ENCODE measurements around the gene UROC1. TPM values are rescaled to one million over a fixed set of nuclear protein-coding genes. Genes with fewer than 3 reads are reported as not detected.

UROC1 gene
- total and polyA plus RNA-seq, 2 of the 13 experiments (the other 11 are each of a cell fraction or from before 2014, with no cell fraction given) = 0.71 to 1.3 TPM

DNA sequence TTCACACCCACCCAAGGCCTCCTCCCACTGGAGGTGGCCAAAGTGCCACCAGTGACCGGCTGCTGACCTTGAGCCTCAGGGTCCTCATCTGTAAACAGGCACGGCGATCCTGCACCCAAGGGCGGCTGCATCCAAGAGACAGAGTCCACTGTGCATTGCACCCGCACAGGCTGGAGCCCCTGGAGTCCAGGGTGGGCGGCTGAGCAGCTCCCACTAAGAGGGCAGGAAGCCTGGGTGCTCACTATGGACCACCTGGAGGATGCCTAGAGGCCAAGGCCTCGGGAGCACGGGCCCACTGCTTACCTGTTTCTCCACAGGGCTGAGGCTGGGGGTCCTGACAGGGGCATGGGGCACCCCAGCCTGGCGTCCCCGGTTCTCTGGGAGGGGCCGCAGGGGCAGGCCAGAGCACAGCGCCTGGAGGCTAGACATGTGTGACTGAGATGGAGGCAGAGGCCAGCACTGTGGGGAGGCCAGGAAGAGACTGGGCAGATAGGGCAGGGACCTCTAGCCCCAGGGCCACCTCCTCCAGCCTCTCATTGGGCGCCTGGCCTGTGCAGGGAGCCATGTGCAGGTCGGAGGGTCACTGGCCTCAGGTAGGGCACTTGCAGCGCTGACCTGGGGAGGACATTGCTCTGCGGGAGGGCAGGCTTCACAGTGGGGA lies at the start of gene UROC1 (continued):
- TF ChIP-seq, protein P1, sequence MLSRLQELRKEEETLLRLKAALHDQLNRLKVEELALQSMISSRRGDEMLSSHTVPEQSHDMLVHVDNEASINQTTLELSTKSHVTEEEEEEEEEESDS (CRISPR knock-in tag; IDR thresholded peaks at IDR 0.05; ENCODE audit: borderline replicate concordance) = peak; percentile 30; the same call in 1 of the 2 replicates
- TF ChIP-seq FOXO1 (CRISPR knock-in tag; IDR thresholded peaks at IDR 0.05) = peak; percentile 87
- TF ChIP-seq ZNF460 (CRISPR knock-in tag; IDR thresholded peaks at IDR 0.05; ENCODE audit: borderline replicate concordance) = no peak
- TF ChIP-seq, protein P2, sequence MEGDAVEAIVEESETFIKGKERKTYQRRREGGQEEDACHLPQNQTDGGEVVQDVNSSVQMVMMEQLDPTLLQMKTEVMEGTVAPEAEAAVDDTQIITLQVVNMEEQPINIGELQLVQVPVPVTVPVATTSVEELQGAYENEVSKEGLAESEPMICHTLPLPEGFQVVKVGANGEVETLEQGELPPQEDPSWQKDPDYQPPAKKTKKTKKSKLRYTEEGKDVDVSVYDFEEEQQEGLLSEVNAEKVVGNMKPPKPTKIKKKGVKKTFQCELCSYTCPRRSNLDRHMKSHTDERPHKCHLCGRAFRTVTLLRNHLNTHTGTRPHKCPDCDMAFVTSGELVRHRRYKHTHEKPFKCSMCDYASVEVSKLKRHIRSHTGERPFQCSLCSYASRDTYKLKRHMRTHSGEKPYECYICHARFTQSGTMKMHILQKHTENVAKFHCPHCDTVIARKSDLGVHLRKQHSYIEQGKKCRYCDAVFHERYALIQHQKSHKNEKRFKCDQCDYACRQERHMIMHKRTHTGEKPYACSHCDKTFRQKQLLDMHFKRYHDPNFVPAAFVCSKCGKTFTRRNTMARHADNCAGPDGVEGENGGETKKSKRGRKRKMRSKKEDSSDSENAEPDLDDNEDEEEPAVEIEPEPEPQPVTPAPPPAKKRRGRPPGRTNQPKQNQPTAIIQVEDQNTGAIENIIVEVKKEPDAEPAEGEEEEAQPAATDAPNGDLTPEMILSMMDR (CRISPR knock-in tag; IDR thresholded peaks at IDR 0.05) = 0 out of 2 replicates have a peak, but pooled peaks have one; percentile 3
- peak in 1 of 2 experiments; percentile 25; a peak in 1 of 4 replicates for TF ChIP-seq EP300 (IDR thresholded peaks at IDR 0.05; ENCODE audit: low read depth in 2 of 2, low read length in 2 of 2)
- TF ChIP-seq EP300 (CRISPR knock-in tag; IDR thresholded peaks at IDR 0.05; ENCODE audit: borderline replicate concordance) = peak; percentile 12; the same call in 1 of the 2 replicates
- peak; percentile 87; the same call in 1 of the 2 replicates for TF ChIP-seq ZBTB7A (CRISPR knock-in tag; IDR thresholded peaks at IDR 0.05)
- TF ChIP-seq, protein P3, sequence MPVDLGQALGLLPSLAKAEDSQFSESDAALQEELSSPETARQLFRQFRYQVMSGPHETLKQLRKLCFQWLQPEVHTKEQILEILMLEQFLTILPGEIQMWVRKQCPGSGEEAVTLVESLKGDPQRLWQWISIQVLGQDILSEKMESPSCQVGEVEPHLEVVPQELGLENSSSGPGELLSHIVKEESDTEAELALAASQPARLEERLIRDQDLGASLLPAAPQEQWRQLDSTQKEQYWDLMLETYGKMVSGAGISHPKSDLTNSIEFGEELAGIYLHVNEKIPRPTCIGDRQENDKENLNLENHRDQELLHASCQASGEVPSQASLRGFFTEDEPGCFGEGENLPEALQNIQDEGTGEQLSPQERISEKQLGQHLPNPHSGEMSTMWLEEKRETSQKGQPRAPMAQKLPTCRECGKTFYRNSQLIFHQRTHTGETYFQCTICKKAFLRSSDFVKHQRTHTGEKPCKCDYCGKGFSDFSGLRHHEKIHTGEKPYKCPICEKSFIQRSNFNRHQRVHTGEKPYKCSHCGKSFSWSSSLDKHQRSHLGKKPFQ (CRISPR knock-in tag; IDR thresholded peaks at IDR 0.05; ENCODE audit: insufficient replicate concordance) = peak; percentile 90
- TF ChIP-seq, protein P4, sequence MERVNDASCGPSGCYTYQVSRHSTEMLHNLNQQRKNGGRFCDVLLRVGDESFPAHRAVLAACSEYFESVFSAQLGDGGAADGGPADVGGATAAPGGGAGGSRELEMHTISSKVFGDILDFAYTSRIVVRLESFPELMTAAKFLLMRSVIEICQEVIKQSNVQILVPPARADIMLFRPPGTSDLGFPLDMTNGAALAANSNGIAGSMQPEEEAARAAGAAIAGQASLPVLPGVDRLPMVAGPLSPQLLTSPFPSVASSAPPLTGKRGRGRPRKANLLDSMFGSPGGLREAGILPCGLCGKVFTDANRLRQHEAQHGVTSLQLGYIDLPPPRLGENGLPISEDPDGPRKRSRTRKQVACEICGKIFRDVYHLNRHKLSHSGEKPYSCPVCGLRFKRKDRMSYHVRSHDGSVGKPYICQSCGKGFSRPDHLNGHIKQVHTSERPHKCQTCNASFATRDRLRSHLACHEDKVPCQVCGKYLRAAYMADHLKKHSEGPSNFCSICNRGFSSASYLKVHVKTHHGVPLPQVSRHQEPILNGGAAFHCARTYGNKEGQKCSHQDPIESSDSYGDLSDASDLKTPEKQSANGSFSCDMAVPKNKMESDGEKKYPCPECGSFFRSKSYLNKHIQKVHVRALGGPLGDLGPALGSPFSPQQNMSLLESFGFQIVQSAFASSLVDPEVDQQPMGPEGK (CRISPR knock-in tag; IDR thresholded peaks at IDR 0.05) = peak; percentile 71; the same call in 1 of the 2 replicates
- TF ChIP-seq KMT2A (CRISPR knock-in tag; IDR thresholded peaks at IDR 0.05) = 0 out of 2 replicates have a peak, but pooled peaks have one; percentile 6
- TF ChIP-seq ZNF569 (CRISPR knock-in tag; IDR thresholded peaks at IDR 0.05; ENCODE audit: borderline replicate concordance) = 0 out of 2 replicates have a peak, but pooled peaks have one; percentile 45
- peak; percentile 44; the same call in 1 of the 2 replicates for TF ChIP-seq ZNF746 (CRISPR knock-in tag; IDR thresholded peaks at IDR 0.05)
- TF ChIP-seq SOX6 (IDR thresholded peaks at IDR 0.05) = no peak
- TF ChIP-seq SOX6 (CRISPR knock-in tag; IDR thresholded peaks at IDR 0.05) = peak; percentile 72
- TF ChIP-seq, protein P5, sequence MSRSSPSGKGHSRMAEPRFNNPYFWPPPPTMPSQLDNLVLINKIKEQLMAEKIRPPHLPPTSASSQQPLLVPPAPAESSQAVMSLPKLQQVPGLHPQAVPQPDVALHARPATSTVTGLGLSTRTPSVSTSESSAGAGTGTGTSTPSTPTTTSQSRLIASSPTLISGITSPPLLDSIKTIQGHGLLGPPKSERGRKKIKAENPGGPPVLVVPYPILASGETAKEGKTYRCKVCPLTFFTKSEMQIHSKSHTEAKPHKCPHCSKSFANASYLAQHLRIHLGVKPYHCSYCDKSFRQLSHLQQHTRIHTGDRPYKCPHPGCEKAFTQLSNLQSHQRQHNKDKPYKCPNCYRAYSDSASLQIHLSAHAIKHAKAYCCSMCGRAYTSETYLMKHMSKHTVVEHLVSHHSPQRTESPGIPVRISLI (CRISPR knock-in tag; IDR thresholded peaks at IDR 0.05; ENCODE audit: borderline replicate concordance) = no peak
- peak; percentile 22 for TF ChIP-seq ZNF883 (CRISPR knock-in tag; IDR thresholded peaks at IDR 0.05; ENCODE audit: not compliant biosample characterization)
- TF ChIP-seq, protein P6, sequence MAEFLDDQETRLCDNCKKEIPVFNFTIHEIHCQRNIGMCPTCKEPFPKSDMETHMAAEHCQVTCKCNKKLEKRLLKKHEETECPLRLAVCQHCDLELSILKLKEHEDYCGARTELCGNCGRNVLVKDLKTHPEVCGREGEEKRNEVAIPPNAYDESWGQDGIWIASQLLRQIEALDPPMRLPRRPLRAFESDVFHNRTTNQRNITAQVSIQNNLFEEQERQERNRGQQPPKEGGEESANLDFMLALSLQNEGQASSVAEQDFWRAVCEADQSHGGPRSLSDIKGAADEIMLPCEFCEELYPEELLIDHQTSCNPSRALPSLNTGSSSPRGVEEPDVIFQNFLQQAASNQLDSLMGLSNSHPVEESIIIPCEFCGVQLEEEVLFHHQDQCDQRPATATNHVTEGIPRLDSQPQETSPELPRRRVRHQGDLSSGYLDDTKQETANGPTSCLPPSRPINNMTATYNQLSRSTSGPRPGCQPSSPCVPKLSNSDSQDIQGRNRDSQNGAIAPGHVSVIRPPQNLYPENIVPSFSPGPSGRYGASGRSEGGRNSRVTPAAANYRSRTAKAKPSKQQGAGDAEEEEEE (CRISPR knock-in tag; IDR thresholded peaks at IDR 0.05; ENCODE audit: borderline replicate concordance) = peak; percentile 26; the same call in 1 of the 2 replicates
- peak; percentile 94 for TF ChIP-seq AGO2 (optimal IDR thresholded peaks at IDR 0.05; ENCODE audit: low read depth, low read length)
- TF ChIP-seq TAF1 (CRISPR knock-in tag; IDR thresholded peaks at IDR 0.05) = peak; percentile 42; the same call in 1 of the 2 replicates
- TF ChIP-seq HNRNPL (IDR thresholded peaks at IDR 0.05; ENCODE audit: low read depth, low read length) = peak; percentile 70
